ENCODE measurements around the gene HDAC8.

The HDAC8 gene

GRCh38 chrX:72360326-72360725 lies 212.3 kb downstream of the HDAC8 start:
- Histone ChIP-seq H3K4me3 (ENCODE audit: low read length) (no peak overlapping the region), H3K9me3 (ENCODE audit: control insufficient read depth, low read length) (no peaks in the 10 kb centered on the region), H3K4me1 (ENCODE audit: control insufficient read depth, insufficient read depth, low read length) (no peaks in the 10 kb centered on the region), H3K9ac (ENCODE audit: low read length) (no peak overlapping the region), H3K27me3 (ENCODE audit: control insufficient read depth, insufficient read depth, low read length) (no peaks in the 10 kb centered on the region), H3K36me3 (ENCODE audit: control insufficient read depth, insufficient read depth, low read length) (no peaks in the 10 kb centered on the region)

GRCh38 chrX:72358313-72358712 lies 214.3 kb downstream of the HDAC8 start:
- Histone ChIP-seq H3K9ac (ENCODE audit: low read length) (no peak overlapping the region), H3K4me1 (ENCODE audit: control insufficient read depth, insufficient read depth, low read length) (no peaks in the 10 kb centered on the region), H3K36me3 (ENCODE audit: control insufficient read depth, insufficient read depth, low read length) (no peaks in the 10 kb centered on the region), H3K9me3 (ENCODE audit: control insufficient read depth, low read length) (no peaks in the 10 kb centered on the region), H3K4me3 (ENCODE audit: low read length) (no peak overlapping the region), H3K27me3 (ENCODE audit: control insufficient read depth, insufficient read depth, low read length) (no peaks in the 10 kb centered on the region)

- no peak overlapping the region for H3K4me3 ChIP-seq (ENCODE audit: low read length)
- no peaks in the 10 kb centered on the region for H3K4me1 ChIP-seq (ENCODE audit: control insufficient read depth, insufficient read depth, low read length)
- H3K9me3 ChIP-seq (ENCODE audit: control insufficient read depth, low read length), result no peaks in the 10 kb centered on the region
- no peaks in the 10 kb centered on the region for H3K27me3 ChIP-seq (ENCODE audit: control insufficient read depth, insufficient read depth, low read length)
- H3K36me3 ChIP-seq (ENCODE audit: control insufficient read depth, insufficient read depth, low read length), result no peaks in the 10 kb centered on the region
- no peak overlapping the region for H3K9ac ChIP-seq (ENCODE audit: low read length)
Observed at GRCh38 chrX:72352786-72353185, 219.9 kb downstream of the HDAC8 start.

- no peaks in the 10 kb centered on the region for H3K36me3 ChIP-seq (ENCODE audit: control insufficient read depth, insufficient read depth, low read length)
- no peaks in the 10 kb centered on the region for H3K9me3 ChIP-seq (ENCODE audit: control insufficient read depth, low read length)
- no peaks in the 10 kb centered on the region for H3K27me3 ChIP-seq (ENCODE audit: control insufficient read depth, insufficient read depth, low read length)
- no peaks in the 10 kb centered on the region for H3K4me1 ChIP-seq (ENCODE audit: control insufficient read depth, insufficient read depth, low read length)
- no peak overlapping the region for H3K9ac ChIP-seq (ENCODE audit: low read length)
- H3K4me3 ChIP-seq (ENCODE audit: low read length), result no peak overlapping the region
Observed at GRCh38 chrX:72351606-72352334, 220.9 kb downstream of the HDAC8 start.

GRCh38 chrX:72349190-72349589 lies 223.5 kb downstream of the HDAC8 start:
- H3K27me3 ChIP-seq (ENCODE audit: control insufficient read depth, insufficient read depth, low read length), result no peaks in the 10 kb centered on the region

GRCh38 chrX:72348247-72348979 lies 224.2 kb downstream of the HDAC8 start:
- H3K36me3 ChIP-seq (ENCODE audit: control insufficient read depth, insufficient read depth, low read length), result no peaks in the 10 kb centered on the region
- H3K4me3 ChIP-seq (ENCODE audit: low read length), result no peak overlapping the region
- no peaks in the 10 kb centered on the region for H3K9me3 ChIP-seq (ENCODE audit: control insufficient read depth, low read length)
- H3K9ac ChIP-seq (ENCODE audit: low read length), result no peak overlapping the region
- no peaks in the 10 kb centered on the region for H3K4me1 ChIP-seq (ENCODE audit: control insufficient read depth, insufficient read depth, low read length)
- H3K27me3 ChIP-seq (ENCODE audit: control insufficient read depth, insufficient read depth, low read length), result no peaks in the 10 kb centered on the region

More at GRCh38 chrX:72349190-72349589, 223.5 kb downstream of the HDAC8 start:
- no peaks in the 10 kb centered on the region for H3K36me3 ChIP-seq (ENCODE audit: control insufficient read depth, insufficient read depth, low read length)
- no peaks in the 10 kb centered on the region for H3K4me1 ChIP-seq (ENCODE audit: control insufficient read depth, insufficient read depth, low read length)
- no peak overlapping the region for H3K9ac ChIP-seq (ENCODE audit: low read length)
- no peaks in the 10 kb centered on the region for H3K9me3 ChIP-seq (ENCODE audit: control insufficient read depth, low read length)
- H3K4me3 ChIP-seq (ENCODE audit: low read length), result no peak overlapping the region

GRCh38 chrX:72347366-72347765 lies 225.3 kb downstream of the HDAC8 start:
- Histone ChIP-seq H3K4me3 (ENCODE audit: low read length) (no peak overlapping the region), H3K27me3 (ENCODE audit: control insufficient read depth, insufficient read depth, low read length) (no peaks in the 10 kb centered on the region), H3K36me3 (ENCODE audit: control insufficient read depth, insufficient read depth, low read length) (no peaks in the 10 kb centered on the region), H3K9ac (ENCODE audit: low read length) (no peak overlapping the region), H3K4me1 (ENCODE audit: control insufficient read depth, insufficient read depth, low read length) (no peaks in the 10 kb centered on the region), H3K9me3 (ENCODE audit: control insufficient read depth, low read length) (no peaks in the 10 kb centered on the region)

- no peak overlapping the region for H3K9ac ChIP-seq (ENCODE audit: low read length)
- no peak overlapping the region for H3K4me3 ChIP-seq (ENCODE audit: low read length)
- no peaks in the 10 kb centered on the region for H3K4me1 ChIP-seq (ENCODE audit: control insufficient read depth, insufficient read depth, low read length)
- H3K27me3 ChIP-seq (ENCODE audit: control insufficient read depth, insufficient read depth, low read length), result no peaks in the 10 kb centered on the region
- H3K36me3 ChIP-seq (ENCODE audit: control insufficient read depth, insufficient read depth, low read length), result no peaks in the 10 kb centered on the region
- H3K9me3 ChIP-seq (ENCODE audit: control insufficient read depth, low read length), result no peaks in the 10 kb centered on the region
Observed at GRCh38 chrX:72346302-72346949, 226.2 kb downstream of the HDAC8 start.

- H3K27me3 ChIP-seq (ENCODE audit: control insufficient read depth, insufficient read depth, low read length), result no peaks in the 10 kb centered on the region
- no peaks in the 10 kb centered on the region for H3K4me1 ChIP-seq (ENCODE audit: control insufficient read depth, insufficient read depth, low read length)
- no peaks in the 10 kb centered on the region for H3K9me3 ChIP-seq (ENCODE audit: control insufficient read depth, low read length)
- no peak overlapping the region for H3K9ac ChIP-seq (ENCODE audit: low read length)
- no peak overlapping the region for H3K4me3 ChIP-seq (ENCODE audit: low read length)
- no peaks in the 10 kb centered on the region for H3K36me3 ChIP-seq (ENCODE audit: control insufficient read depth, insufficient read depth, low read length)
Observed at GRCh38 chrX:72340626-72341025, 232.0 kb downstream of the HDAC8 start.

- Histone ChIP-seq H3K4me1 (ENCODE audit: control insufficient read depth, insufficient read depth, low read length) (no peaks in the 10 kb centered on the region), H3K27me3 (ENCODE audit: control insufficient read depth, insufficient read depth, low read length) (no peaks in the 10 kb centered on the region), H3K4me3 (ENCODE audit: low read length) (no peak overlapping the region), H3K9ac (ENCODE audit: low read length) (no peak overlapping the region), H3K36me3 (ENCODE audit: control insufficient read depth, insufficient read depth, low read length) (no peaks in the 10 kb centered on the region), H3K9me3 (ENCODE audit: control insufficient read depth, low read length) (no peaks in the 10 kb centered on the region)
Observed at GRCh38 chrX:72340041-72340440, 232.6 kb downstream of the HDAC8 start.

GRCh38 chrX:72330131-72330530 lies 242.5 kb downstream of the HDAC8 start:
- no peaks in the 10 kb centered on the region for H3K4me1 ChIP-seq (ENCODE audit: control insufficient read depth, insufficient read depth, low read length)
- no peaks in the 10 kb centered on the region for H3K36me3 ChIP-seq (ENCODE audit: control insufficient read depth, insufficient read depth, low read length)
- H3K9ac ChIP-seq (ENCODE audit: low read length), result no peak overlapping the region
- no peaks in the 10 kb centered on the region for H3K9me3 ChIP-seq (ENCODE audit: control insufficient read depth, low read length)
- no peak overlapping the region for H3K4me3 ChIP-seq (ENCODE audit: low read length)
- no peaks in the 10 kb centered on the region for H3K27me3 ChIP-seq (ENCODE audit: control insufficient read depth, insufficient read depth, low read length)

GRCh38 chrX:72326605-72327300 lies 245.9 kb downstream of the HDAC8 start:
- H3K9ac ChIP-seq (ENCODE audit: low read length), result no peak overlapping the region
- no peaks in the 10 kb centered on the region for H3K9me3 ChIP-seq (ENCODE audit: control insufficient read depth, low read length)
- no peaks in the 10 kb centered on the region for H3K36me3 ChIP-seq (ENCODE audit: control insufficient read depth, insufficient read depth, low read length)
- no peaks in the 10 kb centered on the region for H3K4me1 ChIP-seq (ENCODE audit: control insufficient read depth, insufficient read depth, low read length)
- H3K27me3 ChIP-seq (ENCODE audit: control insufficient read depth, insufficient read depth, low read length), result no peaks in the 10 kb centered on the region
- no peak overlapping the region for H3K4me3 ChIP-seq (ENCODE audit: low read length)
